Smooth muscle cell (in vitro differentiated cells): Measurements from ENCODE around the gene PIK3R1. TPM values are rescaled to one million over a fixed set of nuclear protein-coding genes. Genes with fewer than 3 reads are reported as not detected.
"Not testable (repeated sequence)": the region's sequence is repeated elsewhere in the genome, so short reads cannot be mapped to it uniquely, and the experiment has no call there.

Experiments
- DNase-seq: peaks from one replicate; lab custom pipeline; 2025; ENCODE audit not compliant: unreplicated experiment; lab: John Stamatoyannopoulos, UW
- H2AFZ ChIP-seq: fragments of 200-600 bp; sonication (generic); 2 replicates; pipeline ENCODE4 v1.6.0; 2016; ENCODE audit warnings: antibody characterized with exemption, low read depth, mild to moderate bottlenecking
- H3F3A ChIP-seq: fragments of 200-600 bp; sonication (generic); 2 replicates; pipeline ENCODE4 v1.6.0; 2017; ENCODE audit warnings: antibody characterized with exemption, low read depth
- H3K27ac ChIP-seq: fragments of 200-600 bp; sonication (generic); 2 replicates; pipeline ENCODE4 v1.5.1; 2016; ENCODE audit warnings: low read depth, mild to moderate bottlenecking
- H3K27me3 ChIP-seq: fragments of 200-600 bp; sonication (generic); 2 replicates; pipeline ENCODE4 v1.6.1; 2016; ENCODE audit warnings: low read depth, mild to moderate bottlenecking
- H3K36me3 ChIP-seq: fragments of 200-600 bp; sonication (generic); 2 replicates; pipeline ENCODE4 v1.5.1; 2016; ENCODE audit warnings: low read depth
- H3K4me1 ChIP-seq: fragments of 200-600 bp; sonication (generic); 2 replicates; pipeline ENCODE4 v1.5.1; 2016; ENCODE audit warnings: low read depth
- H3K4me2 ChIP-seq: fragments of 200-600 bp; sonication (generic); 2 replicates; pipeline ENCODE4 v1.6.0; 2016; ENCODE audit warnings: mild to moderate bottlenecking
- H3K4me3 ChIP-seq: fragments of 200-600 bp; sonication (generic); 2 replicates; pipeline ENCODE4 v1.5.1; 2016; ENCODE audit warnings: mild to moderate bottlenecking
- H3K79me2 ChIP-seq: fragments of 200-600 bp; sonication (generic); 2 replicates; pipeline ENCODE4 v1.6.0; 2016; ENCODE audit warnings: low read depth, mild to moderate bottlenecking
- H3K9ac ChIP-seq: fragments of 200-600 bp; sonication (generic); 2 replicates; pipeline ENCODE4 v1.6.0; 2016; ENCODE audit warnings: low read depth
- H3K9me3 ChIP-seq: fragments of 200-600 bp; sonication (generic); replicated peaks from 2 replicates; pipeline ENCODE4 v1.5.1; 2016; ENCODE audit warnings: low read depth
- H4K20me1 ChIP-seq: fragments of 200-600 bp; sonication (generic); 2 replicates; pipeline ENCODE4 v1.6.0; 2016; ENCODE audit warnings: low read depth
- CTCF ChIP-seq: fragments of 200-600 bp; sonication (generic); IDR thresholded peaks from 2 replicates; pipeline ENCODE4 v1.5.1; 2017; ENCODE audit warnings: borderline replicate concordance, mild to moderate bottlenecking, antibody characterized with exemption; ENCODE audit not compliant: insufficient read depth, poor library complexity, severe bottlenecking
- WGBS: methylation state at CpG from one replicate; pipeline ENCODE4 v1.1.7; 2016; ENCODE audit warnings: low lambda C conversion rate; 5-methylcytosine and 5-hydroxymethylcytosine counted together
- polyA plus RNA-seq: library from polyadenylated mRNA; unstranded; fragments of >200 nt; fragmentation: Nextera tagmentation; extraction: Ambion mirVana; gene quantifications from 2 replicates; pipeline ENCODE4 v1.2.1, GENCODE V29; 2016
- total RNA-seq: library from RNA; depleted of rRNA; stranded (reverse); fragments of >200 nt; gene quantifications from 2 replicates; pipeline ENCODE4 v1.2.3, GENCODE V29; 2014

PIK3R1 gene
- total and polyA plus RNA-seq, 2 experiments from 2014 or later = 5.3 to 63.6 TPM

GRCh38 chr5:68194386-68194785 lies 21.2 kb upstream of the PIK3R1 start:
- Histone ChIP-seq H2AFZ (no peak overlapping the region), H3K9me3 (no peaks in the 10 kb centered on the region), H3K79me2 (no peaks in the 10 kb centered on the region), H3K27ac (no peak overlapping the region), H3K4me2 (no peak overlapping the region), H3K27me3 (no peaks in the 10 kb centered on the region), H3K9ac (no peak overlapping the region), H3K4me1 (no peaks in the 10 kb centered on the region), H4K20me1 (no peaks in the 10 kb centered on the region), H3K4me3 (no peak overlapping the region), H3F3A (no peaks in the 10 kb centered on the region), H3K36me3 (no peaks in the 10 kb centered on the region)
- no peak for DNase-seq
- TF ChIP-seq CTCF = no peak
- WGBS = 38% methylated on average over 2 of the region's 2 CpGs

- Histone ChIP-seq H3K79me2 (no peaks in the 10 kb centered on the region), H4K20me1 (no peaks in the 10 kb centered on the region), H3K9me3 (no peaks in the 10 kb centered on the region), H3K4me2 (no peak overlapping the region), H3K4me3 (no peak overlapping the region), H3K27me3 (no peaks in the 10 kb centered on the region), H3K27ac (no peak overlapping the region), H3K9ac (no peak overlapping the region), H3F3A (no peaks in the 10 kb centered on the region), H3K4me1 (no peaks in the 10 kb centered on the region), H3K36me3 (no peaks in the 10 kb centered on the region), H2AFZ (no peak overlapping the region)
- no peak for TF ChIP-seq CTCF
- DNase-seq = no peak
- WGBS = 97% methylated on average over 3 of the region's 3 CpGs
Observed at GRCh38 chr5:68195137-68195536, 20.4 kb upstream of the PIK3R1 start.

- Histone ChIP-seq H4K20me1 (no peaks in the 10 kb centered on the region), H3K9me3 (no peaks in the 10 kb centered on the region), H3K27ac (no peak overlapping the region), H3K4me1 (no peaks in the 10 kb centered on the region), H3K9ac (no peak overlapping the region), H2AFZ (no peak overlapping the region), H3F3A (no peaks in the 10 kb centered on the region), H3K4me2 (no peak overlapping the region), H3K4me3 (no peak overlapping the region), H3K79me2 (no peaks in the 10 kb centered on the region), H3K36me3 (no peaks in the 10 kb centered on the region), H3K27me3 (no peaks in the 10 kb centered on the region)
- 96% methylated on average over 6 of the region's 6 CpGs for WGBS
- DNase-seq = no peak
- TF ChIP-seq CTCF = no peak
Observed at GRCh38 chr5:68196876-68197275, 18.7 kb upstream of the PIK3R1 start.

GRCh38 chr5:68200288-68200687 lies 15.3 kb upstream of the PIK3R1 start:
- H3K27ac ChIP-seq = no peak overlapping the region
- no peak for TF ChIP-seq CTCF
- no peaks in the 10 kb centered on the region for H3K4me1 ChIP-seq
- H3K4me3 ChIP-seq = no peak overlapping the region
- no peaks in the 10 kb centered on the region for H4K20me1 ChIP-seq
- no peak overlapping the region for H2AFZ ChIP-seq
- no peaks in the 10 kb centered on the region for H3K9me3 ChIP-seq
- H3K9ac ChIP-seq = no peak overlapping the region
- no peaks in the 10 kb centered on the region for H3K27me3 ChIP-seq
- no peaks in the 10 kb centered on the region for H3F3A ChIP-seq
- DNase-seq = no peak
- 96% methylated on average over 4 of the region's 4 CpGs for WGBS
- H3K79me2 ChIP-seq = no peaks in the 10 kb centered on the region
- no peak overlapping the region for H3K4me2 ChIP-seq
- no peaks in the 10 kb centered on the region for H3K36me3 ChIP-seq

- H3F3A ChIP-seq, H3K36me3 ChIP-seq, H3K79me2 ChIP-seq, H3K4me1 ChIP-seq, DNase-seq, H2AFZ ChIP-seq, H3K9me3 ChIP-seq, H3K27ac ChIP-seq, H3K27me3 ChIP-seq, H3K4me2 ChIP-seq, H3K9ac ChIP-seq, H3K4me3 ChIP-seq, H4K20me1 ChIP-seq: not testable (repeated sequence)
- 89% methylated on average over 4 of the region's 4 CpGs for WGBS
Observed at GRCh38 chr5:68210654-68211053, 4.9 kb upstream of the PIK3R1 start.
